Progenitor cell of endocrine pancreas (in vitro differentiated cells): ENCODE measurements around the gene SCO2. TPM values are rescaled to one million over a fixed set of nuclear protein-coding genes. Genes with fewer than 3 reads are reported as not detected.
"Not testable (repeated sequence)": the region's sequence is repeated elsewhere in the genome, so short reads cannot be mapped to it uniquely, and the experiment has no call there.

Experiments
- DNase-seq: peaks from one replicate; pipeline ENCODE4 v3.0.0; 2021; ENCODE audit warnings: low spot score; ENCODE audit not compliant: unreplicated experiment
- H3K27ac Mint-ChIP-seq: 2 replicates; pipeline ENCODE4 v1.8.0; 2021; ENCODE audit warnings: mild to moderate bottlenecking, moderate library complexity, mixed read lengths
- H3K27me3 Mint-ChIP-seq: 2 replicates; pipeline ENCODE4 v1.8.0; 2021; ENCODE audit warnings: mixed read lengths
- H3K36me3 Mint-ChIP-seq: 2 replicates; pipeline ENCODE4 v1.8.0; 2022; ENCODE audit warnings: mixed read lengths; ENCODE audit not compliant: insufficient read depth
- H3K4me1 Mint-ChIP-seq: 2 replicates; pipeline ENCODE4 v1.8.0; 2021; ENCODE audit warnings: low read depth, mixed read lengths
- H3K4me3 Mint-ChIP-seq: 2 replicates; pipeline ENCODE4 v1.8.0; 2021; ENCODE audit warnings: low read depth, mild to moderate bottlenecking, moderate library complexity, mixed read lengths
- H3K9me3 Mint-ChIP-seq: 2 replicates; pipeline ENCODE4 v1.8.0; 2021; ENCODE audit warnings: low read depth, mixed read lengths
- total RNA-seq: library from RNA; stranded (reverse); gene quantifications from 2 replicates; pipeline ENCODE4 v1.2.1, GENCODE V29; 2021
- TF ChIP-seq, protein P1 (sequence below): fragments of 200-600 bp; sonication (generic); IDR thresholded peaks from one replicate; pipeline ENCODE4 v1.5.0; 2021; ENCODE audit warnings: antibody characterized with exemption, mild to moderate bottlenecking; ENCODE audit not compliant: unreplicated experiment

The SCO2 gene
- total RNA-seq, 1 donor from 2014 or later, result 3.7 TPM

DNA sequence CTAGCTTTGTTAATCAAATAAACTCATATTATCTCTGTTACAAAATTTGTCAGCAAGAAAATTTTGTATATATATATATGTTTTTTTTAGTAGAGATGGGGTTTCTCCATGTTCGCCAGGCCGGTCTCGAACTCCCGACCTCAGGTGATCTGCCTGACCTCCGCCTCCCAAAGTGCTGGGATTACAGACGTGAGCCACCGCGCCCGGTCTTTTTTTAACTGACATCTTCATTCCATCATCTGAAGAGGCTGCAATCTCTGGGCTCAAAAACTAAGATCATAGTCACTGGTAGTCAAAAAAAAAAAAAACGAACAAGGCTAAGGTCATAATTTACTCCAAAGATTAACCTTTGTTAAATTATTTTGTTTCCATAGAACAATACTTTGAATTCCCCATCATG lies 15.0 kb upstream of the SCO2 start:
- no peak overlapping the region for H3K27ac Mint-ChIP-seq
- H3K4me3 Mint-ChIP-seq, result no peak overlapping the region
- H3K4me1 Mint-ChIP-seq, result no peaks in the 10 kb centered on the region
- TF ChIP-seq, protein P1, sequence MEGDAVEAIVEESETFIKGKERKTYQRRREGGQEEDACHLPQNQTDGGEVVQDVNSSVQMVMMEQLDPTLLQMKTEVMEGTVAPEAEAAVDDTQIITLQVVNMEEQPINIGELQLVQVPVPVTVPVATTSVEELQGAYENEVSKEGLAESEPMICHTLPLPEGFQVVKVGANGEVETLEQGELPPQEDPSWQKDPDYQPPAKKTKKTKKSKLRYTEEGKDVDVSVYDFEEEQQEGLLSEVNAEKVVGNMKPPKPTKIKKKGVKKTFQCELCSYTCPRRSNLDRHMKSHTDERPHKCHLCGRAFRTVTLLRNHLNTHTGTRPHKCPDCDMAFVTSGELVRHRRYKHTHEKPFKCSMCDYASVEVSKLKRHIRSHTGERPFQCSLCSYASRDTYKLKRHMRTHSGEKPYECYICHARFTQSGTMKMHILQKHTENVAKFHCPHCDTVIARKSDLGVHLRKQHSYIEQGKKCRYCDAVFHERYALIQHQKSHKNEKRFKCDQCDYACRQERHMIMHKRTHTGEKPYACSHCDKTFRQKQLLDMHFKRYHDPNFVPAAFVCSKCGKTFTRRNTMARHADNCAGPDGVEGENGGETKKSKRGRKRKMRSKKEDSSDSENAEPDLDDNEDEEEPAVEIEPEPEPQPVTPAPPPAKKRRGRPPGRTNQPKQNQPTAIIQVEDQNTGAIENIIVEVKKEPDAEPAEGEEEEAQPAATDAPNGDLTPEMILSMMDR, result no peak
- no peaks in the 10 kb centered on the region for H3K9me3 Mint-ChIP-seq
- DNase-seq, result no peak
- H3K27me3 Mint-ChIP-seq, result peaks cover 28% of the 10 kb centered on the region
- no peaks in the 10 kb centered on the region for H3K36me3 Mint-ChIP-seq

DNA sequence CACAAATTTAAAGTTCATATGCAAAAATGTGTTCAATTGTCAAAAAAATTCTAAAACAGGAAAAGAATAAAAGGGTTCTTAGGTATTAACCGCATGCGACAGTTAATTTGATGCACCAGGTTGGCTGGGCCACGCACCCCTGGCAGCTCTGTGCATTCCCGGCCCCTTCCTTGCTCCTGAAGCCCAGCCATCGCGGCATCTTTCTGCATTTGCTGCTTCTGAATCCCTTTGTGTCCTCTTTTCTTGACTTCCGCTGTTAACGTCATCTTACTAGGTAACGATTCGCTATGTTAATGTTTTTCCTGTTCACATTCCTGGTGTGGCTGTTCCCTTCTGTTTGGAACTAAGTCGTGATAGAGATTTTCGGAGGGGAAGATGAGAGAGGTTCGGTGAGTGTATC lies 12.4 kb upstream of the SCO2 start:
- no peak overlapping the region for H3K27ac Mint-ChIP-seq
- H3K4me1 Mint-ChIP-seq, result peaks cover 7% of the 10 kb centered on the region
- no peak overlapping the region for H3K4me3 Mint-ChIP-seq
- DNase-seq, result no peak
- no peaks in the 10 kb centered on the region for H3K36me3 Mint-ChIP-seq
- TF ChIP-seq, protein P1, result no peak
- H3K9me3 Mint-ChIP-seq, result no peaks in the 10 kb centered on the region
- H3K27me3 Mint-ChIP-seq, result peaks cover 41% of the 10 kb centered on the region

DNA sequence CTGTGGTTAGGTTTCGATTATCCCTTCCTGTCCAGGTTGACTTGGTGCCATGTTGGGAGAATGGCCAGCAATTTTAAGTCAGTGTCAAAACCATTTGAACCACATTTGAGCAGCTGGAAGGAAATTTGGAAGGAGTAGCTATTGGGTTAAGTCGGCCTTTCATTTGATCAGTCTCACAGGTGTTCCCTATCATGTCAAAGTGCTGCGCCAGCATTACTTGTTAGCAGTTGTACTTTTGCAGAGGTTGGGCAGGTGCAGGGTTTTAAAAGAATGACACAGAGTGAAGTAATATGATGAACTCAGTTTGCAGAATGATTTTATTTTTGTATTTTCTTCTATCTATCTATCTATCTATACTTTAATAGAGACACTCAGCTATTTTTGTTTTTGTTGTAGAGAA lies 10.8 kb upstream of the SCO2 start:
- H3K4me3 Mint-ChIP-seq, result no peak overlapping the region
- H3K27ac Mint-ChIP-seq, result no peak overlapping the region
- no peak for DNase-seq
- H3K27me3 Mint-ChIP-seq, result peaks cover 36% of the 10 kb centered on the region
- peaks cover 10% of the 10 kb centered on the region for H3K4me1 Mint-ChIP-seq
- no peaks in the 10 kb centered on the region for H3K9me3 Mint-ChIP-seq
- H3K36me3 Mint-ChIP-seq, result no peaks in the 10 kb centered on the region
- TF ChIP-seq, protein P1, result no peak

GRCh38 chr22:50535113-50535512 lies 9.7 kb upstream of the SCO2 start:
- H3K9me3 Mint-ChIP-seq, result no peaks in the 10 kb centered on the region
- TF ChIP-seq, protein P1, result no peak
- no peak for DNase-seq
- no peak overlapping the region for H3K4me3 Mint-ChIP-seq
- no peaks in the 10 kb centered on the region for H3K36me3 Mint-ChIP-seq
- H3K27me3 Mint-ChIP-seq, result peaks cover 34% of the 10 kb centered on the region
- H3K27ac Mint-ChIP-seq, result no peak overlapping the region
- peaks cover 10% of the 10 kb centered on the region for H3K4me1 Mint-ChIP-seq

GRCh38 chr22:50533856-50534711 lies 8.7 kb upstream of the SCO2 start:
- H3K9me3 Mint-ChIP-seq, H3K36me3 Mint-ChIP-seq, DNase-seq, H3K4me3 Mint-ChIP-seq, H3K27ac Mint-ChIP-seq, H3K4me1 Mint-ChIP-seq: not testable (repeated sequence)
- H3K27me3 Mint-ChIP-seq, result peaks cover 34% of the 10 kb centered on the region
